Stimulated activated CD8-positive, alpha-beta memory T cell treated with anti-CD3 and anti-CD28 coated beads, Interleukin-12 subunit alpha, Interleukin-12 subunit beta, amount 100 ng/mL, for 4 hours (primary cell): ENCODE measurements around the gene LRRFIP2.

Experiments
- DNase-seq: peaks from one replicate; pipeline ENCODE4 v3.0.0-alpha.2; 2020; ENCODE audit warnings: low read depth

Gene LRRFIP2

DNA sequence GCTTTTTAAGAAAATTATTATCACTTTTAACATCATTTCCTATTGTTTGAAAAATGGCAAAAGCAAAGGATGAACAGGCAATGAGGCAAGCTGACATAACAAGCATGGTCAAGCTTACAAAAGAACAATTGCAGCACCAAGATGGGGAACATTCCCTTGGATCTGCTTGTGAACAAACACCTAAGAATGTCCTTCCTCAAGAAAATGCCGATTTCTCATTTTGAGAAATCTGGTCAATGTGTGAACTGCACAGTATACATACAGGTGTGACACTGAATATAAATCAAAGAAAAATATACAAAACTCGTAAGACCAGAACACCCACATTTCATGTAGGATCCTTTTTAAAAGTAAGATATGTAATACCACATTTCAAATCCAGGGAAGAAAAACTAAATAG is 58.9 kb downstream of the LRRFIP2 start:
- DNase-seq: no peak

DNA sequence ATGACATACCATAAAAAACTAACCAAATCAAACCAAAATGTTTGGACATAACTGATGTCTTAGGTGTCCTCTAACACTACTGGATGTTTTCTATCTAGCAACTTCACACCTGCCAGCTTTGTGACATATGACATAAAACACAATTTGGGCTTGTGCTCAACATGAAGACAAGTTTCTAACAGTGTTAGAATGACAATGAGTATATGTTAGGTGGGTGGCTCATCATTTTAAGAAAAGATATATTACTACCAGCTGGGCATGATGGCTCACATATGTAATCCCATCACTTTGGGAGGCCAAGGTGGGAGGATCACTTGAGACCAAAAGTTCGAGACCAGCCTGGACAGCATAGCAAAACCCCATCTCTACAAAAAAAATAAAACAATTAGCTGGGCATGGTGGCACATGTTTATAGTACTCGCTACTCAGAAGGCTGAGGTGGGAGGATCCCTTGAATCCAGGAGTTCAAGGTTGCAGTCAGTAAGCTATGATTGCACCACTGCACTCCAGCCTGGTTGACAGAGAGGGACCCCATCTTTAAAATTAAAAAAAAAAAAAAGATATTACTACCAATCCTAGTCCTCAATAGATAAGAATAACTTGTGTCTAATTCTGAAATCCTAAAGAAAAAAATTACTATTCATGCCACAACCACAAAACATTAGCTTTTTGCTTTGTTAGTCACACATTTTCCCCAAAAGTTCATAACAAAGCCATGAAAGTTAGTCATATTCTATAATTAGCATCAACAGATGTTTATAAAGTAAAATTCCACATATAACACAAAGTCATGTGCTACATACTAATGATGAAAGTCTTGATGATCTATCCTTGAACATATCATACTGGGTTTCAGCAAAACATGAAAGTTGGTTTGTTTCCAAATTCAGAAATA is 59.9 kb downstream of the LRRFIP2 start:
- DNase-seq: no peak

DNA sequence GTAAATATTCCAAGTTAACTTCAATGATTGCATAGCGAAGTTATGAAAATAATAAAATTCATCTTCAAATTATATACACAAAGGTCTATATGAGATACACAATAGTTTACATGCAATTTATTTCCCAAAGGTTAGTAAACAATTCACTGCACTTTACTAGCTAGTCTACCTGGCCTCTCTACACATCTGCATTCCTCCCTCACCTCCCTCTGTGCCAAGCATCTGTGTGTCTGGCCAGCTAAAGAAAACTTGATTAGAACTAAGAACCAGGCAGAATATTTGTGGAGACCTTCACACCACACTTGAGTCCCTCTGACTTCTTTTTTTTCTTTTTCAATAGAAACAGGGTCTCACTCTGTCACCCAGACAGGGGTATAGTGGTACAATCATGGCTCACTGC is 61.4 kb downstream of the LRRFIP2 start:
- DNase-seq: no peak

DNA sequence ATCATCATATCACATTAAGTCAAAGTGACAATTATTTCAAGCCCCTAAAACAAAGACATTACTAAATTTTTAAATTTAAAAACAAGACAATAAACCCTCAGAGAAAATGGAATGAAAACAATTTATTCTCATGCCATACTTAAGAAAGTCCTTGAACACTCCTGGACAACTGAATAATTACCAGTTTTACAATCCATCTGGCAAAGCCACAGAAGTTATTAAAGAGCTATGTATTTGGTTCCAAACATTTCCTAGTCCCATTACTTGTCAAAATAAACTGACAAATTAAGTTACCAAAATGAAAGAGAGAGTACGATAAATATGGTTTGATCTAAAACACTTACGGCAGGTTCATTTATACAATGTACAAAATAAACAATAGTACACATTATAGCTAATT is 63.2 kb downstream of the LRRFIP2 start:
- no peak for DNase-seq

- DNase-seq: no peak
These were observed 66.5 kb downstream of the LRRFIP2 start for GRCh38 chr3:37107846-37108245.

- no peak for DNase-seq
These were observed 71.1 kb downstream of the LRRFIP2 start for GRCh38 chr3:37103103-37103808.

DNA sequence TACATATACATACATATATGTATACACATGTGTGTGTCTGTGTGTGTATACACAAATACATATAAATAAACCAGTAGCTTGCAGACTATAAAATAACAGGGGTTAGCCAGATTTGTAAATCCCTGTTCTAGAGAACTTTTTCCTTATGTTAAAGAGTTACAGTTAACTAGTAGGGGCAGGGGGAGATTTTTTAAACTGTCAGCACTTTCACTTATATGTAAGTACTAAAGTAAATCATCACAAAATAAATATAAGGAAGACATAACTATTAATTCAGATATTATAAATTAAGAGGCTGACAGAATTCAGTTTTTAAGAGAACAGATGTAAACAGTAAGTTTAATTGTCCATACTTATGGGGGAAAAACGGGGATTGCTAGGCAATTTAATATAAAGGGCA is 74.0 kb downstream of the LRRFIP2 start:
- DNase-seq: no peak

DNA sequence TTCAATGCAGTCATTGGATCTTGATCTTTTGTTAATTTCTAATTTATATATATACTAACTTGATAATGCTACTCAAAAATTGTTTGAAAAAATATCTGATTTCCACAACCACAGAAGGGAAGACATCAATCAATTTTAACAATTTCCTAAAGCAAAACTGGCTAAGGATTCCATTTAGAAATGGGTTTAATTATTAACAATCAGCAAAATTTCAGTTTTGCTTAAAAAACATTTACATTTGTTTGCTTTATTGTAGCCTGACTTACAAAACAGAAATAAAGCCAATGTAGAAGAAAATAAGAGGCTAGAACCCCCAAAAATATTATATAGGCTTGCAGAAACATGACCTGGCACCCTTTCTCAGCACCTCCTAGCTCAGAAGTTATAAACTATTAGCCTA is 74.9 kb downstream of the LRRFIP2 start:
- no peak for DNase-seq

DNA sequence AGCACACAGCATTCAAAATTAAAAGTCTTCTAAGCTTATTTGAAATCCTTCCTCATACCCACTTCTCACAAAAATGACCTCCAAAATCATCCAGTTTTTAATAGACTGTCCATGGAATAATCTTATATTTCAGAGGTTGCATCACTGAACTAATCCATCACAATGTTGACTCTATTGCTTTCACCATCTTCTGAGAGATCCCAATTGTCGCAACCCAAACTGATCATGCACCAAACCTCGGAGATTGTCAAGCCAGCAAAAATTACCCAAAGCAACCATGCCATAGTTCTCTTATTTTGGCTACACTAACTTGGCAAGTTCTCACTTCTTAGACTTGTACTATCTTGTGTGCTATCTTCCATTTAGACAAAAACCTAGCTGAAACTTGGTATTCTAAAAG is 75.5 kb downstream of the LRRFIP2 start:
- no peak for DNase-seq

DNA sequence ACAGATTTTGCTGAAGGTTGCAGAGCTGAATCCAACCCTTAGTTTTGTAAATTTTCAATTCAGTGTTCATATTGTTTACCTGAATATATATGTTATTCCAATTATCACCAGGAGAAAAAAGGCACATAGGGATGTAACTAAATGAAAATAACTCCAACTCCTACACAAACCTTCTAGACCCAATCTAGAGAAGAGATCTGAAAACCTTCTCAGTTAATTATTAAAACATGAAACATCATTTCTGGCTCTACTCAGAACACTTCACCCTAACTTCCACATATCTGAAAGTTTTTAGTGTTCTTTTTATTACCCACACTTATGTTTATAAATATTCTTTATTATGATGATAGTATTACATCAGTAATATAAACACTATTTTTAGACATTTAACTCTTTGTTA is 76.6 kb downstream of the LRRFIP2 start:
- DNase-seq: no peak

DNA sequence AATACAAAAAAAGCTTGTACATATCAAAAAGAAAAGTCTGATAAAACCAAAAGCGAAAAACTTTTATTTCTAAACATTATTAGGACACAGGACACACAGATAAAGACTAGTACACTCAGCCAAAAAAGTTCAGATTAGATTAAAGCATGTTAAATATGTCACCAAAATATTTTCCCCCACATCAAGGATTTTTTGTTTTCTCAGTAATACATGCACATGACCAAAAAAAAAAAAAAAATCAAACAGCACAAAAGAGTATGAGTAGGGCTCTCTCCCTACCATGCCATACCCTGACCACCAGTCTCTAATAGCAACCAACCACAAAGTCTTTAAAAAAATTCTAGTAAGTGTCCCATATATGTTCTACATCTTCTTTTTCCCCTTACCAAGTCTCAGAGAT is 77.4 kb downstream of the LRRFIP2 start:
- DNase-seq: no peak

- DNase-seq: no peak
These were observed 78.1 kb downstream of the LRRFIP2 start for GRCh38 chr3:37096288-37096687.

GRCh38 chr3:37094636-37095035 is 79.7 kb downstream of the LRRFIP2 start:
- no peak for DNase-seq

DNA sequence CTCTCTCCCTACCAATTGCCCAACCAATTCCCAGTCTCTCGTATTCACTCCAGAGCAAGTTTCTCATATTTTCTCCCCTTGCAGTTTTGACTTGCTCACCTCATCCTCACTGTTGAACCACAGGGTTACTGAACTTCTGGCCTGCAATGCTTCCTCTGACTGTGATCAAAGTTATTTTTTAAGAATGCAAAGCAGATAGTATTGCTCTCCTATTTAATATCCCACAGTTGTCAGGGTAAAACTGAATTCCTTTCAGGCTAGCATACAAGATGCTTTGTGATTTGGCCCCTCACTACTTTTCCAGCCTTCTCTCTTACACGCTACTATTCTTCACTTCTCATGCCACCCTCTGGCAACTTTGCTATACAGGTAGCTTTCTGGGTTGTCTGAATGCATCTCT is 80.9 kb downstream of the LRRFIP2 start:
- DNase-seq: no peak

DNA sequence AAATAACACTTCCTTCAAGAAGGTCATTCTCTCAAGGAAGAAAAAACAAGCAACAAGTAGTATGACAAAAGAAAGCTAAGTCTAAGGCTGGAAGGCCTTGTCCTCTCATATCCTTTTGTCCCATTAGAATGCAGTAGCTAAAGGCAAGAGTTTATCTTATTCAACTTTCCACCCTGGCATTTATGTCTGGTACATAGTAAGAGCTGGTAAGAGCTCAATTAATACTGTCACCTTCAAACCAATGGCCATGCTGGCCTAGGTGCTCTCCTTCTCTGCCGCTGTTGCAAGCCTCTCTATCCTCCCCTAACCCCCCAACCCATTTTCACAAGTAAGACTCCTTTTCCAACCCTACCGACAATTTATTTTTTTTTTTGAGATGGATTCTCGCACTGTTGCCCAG is 81.9 kb downstream of the LRRFIP2 start:
- DNase-seq: no peak

DNA sequence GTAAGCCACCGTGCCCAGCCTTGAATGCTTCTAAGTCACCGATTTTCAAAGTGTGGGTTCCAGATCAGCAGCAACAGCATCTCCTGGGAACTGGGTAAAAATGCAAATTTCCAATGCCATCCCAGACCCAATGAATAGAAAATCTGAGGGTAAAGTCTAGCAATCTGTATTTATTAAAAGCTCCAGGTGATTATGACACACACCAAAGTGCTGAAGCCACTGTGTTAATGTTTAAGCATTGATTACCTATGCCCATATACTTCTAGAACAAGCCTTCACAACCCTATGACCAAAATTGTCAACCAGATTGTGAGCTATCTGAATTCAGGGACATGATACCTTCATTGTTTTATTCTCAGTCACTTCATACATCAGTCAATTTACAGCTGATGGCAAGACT is 86.5 kb downstream of the LRRFIP2 start:
- no peak for DNase-seq

GRCh38 chr3:37086918-37087317 is 87.5 kb downstream of the LRRFIP2 start:
- DNase-seq: no peak

DNA sequence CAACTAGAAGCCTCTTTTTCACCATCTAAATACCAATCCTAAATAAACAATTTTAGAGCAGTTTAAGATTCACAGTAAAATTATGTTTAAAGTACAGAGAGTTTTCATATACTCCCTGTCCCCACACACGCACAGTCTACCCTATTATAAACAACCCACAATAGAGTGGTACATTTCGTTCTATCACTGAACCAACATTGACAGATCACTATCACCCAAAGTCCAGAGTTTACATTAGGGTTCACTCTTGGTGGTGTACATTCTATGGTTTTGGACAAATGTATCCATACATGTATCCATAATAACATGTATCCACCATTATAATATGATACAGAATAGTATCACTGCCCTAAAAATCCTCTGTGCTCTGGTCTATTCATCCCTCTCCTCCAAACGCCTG is 92.1 kb downstream of the LRRFIP2 start:
- DNase-seq: no peak

DNA sequence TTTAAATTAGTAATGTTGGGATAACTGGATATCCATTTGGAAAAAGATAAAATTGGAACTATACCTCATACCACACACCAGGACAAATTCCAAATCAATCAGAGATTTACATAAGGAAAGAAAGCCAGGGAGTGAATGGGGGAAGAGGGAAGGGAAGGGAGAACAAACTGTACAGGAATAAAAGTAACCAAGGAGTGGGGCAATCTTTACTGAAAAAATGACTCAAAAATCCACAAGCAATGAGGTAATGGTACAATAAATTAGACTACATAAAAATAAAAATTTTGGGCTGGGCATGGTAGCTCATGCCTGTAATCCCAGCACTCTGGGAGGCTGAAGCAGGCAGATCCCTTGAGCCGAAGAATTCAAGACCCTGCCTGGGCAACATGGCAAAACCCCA is 98.4 kb downstream of the LRRFIP2 start:
- DNase-seq: no peak

GRCh38 chr3:37074178-37074577 is 100.2 kb downstream of the LRRFIP2 start:
- no peak for DNase-seq

DNA sequence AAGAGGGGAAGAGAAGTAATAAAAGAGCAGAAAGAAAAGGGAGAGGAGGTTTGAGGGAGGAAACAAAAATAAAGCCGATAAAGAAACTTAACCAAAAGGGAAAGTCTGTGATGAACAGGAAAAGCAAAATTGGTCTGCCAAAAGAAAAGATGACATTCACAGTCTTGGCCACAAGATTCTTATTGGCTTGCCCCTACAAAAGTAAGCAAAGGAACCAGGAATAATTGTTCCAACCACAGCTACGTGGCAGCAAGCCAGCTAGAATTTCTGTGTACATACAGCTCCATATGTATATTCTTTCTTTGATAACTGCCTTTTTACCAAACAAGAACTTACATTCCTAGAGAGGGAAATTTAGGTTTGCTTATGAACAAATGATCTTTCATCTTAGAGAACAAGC is 101.5 kb downstream of the LRRFIP2 start:
- DNase-seq: no peak

DNA sequence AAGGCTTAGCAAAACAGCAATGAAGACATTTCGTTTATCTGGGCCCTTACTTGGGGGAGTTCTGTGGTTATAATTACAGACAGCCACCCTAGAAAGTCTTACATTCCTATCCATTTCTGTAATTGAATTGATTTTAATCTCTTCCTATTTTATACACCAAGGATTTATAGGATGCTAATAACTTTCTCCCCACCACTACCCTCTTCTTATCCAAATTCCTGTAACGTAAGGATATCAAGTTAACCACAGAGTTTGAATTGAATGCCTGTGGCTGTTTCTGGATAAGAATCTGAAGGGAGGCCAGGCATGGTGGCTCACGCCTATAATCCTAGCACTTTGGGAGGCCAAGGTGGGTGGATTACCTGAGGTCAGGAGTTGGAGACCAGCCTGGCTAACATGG is 102.5 kb downstream of the LRRFIP2 start:
- no peak for DNase-seq

DNA sequence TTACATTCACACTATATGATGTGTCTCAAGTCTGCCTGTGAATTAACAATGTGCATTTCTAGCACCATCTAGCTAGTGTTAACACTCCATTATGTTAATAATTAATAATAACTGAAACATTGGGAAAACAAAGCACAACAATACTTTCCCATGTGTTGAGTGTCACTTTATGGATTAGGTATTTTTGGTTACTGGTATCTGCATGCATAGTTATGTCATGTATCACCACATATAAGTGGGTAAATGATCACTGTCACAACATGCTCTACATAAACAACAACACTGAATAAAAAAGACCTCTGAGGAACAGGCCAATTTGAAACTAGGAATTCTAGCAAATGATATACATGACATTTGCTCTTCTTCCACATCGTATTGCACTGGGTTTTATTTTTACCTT is 106.4 kb downstream of the LRRFIP2 start:
- no peak for DNase-seq

GRCh38 chr3:37067577-37067976 is 106.8 kb downstream of the LRRFIP2 start:
- no peak for DNase-seq
